GM10847 (cell line): ENCODE results near the gene CHRD.

Experiments used
- POLR2A ChIP-seq: IDR thresholded peaks from 2 replicates; pipeline ENCODE4 v1.6.1; 2011; ENCODE audit not compliant: insufficient read length; ENCODE audit errors: extremely low read depth

Gene CHRD

DNA sequence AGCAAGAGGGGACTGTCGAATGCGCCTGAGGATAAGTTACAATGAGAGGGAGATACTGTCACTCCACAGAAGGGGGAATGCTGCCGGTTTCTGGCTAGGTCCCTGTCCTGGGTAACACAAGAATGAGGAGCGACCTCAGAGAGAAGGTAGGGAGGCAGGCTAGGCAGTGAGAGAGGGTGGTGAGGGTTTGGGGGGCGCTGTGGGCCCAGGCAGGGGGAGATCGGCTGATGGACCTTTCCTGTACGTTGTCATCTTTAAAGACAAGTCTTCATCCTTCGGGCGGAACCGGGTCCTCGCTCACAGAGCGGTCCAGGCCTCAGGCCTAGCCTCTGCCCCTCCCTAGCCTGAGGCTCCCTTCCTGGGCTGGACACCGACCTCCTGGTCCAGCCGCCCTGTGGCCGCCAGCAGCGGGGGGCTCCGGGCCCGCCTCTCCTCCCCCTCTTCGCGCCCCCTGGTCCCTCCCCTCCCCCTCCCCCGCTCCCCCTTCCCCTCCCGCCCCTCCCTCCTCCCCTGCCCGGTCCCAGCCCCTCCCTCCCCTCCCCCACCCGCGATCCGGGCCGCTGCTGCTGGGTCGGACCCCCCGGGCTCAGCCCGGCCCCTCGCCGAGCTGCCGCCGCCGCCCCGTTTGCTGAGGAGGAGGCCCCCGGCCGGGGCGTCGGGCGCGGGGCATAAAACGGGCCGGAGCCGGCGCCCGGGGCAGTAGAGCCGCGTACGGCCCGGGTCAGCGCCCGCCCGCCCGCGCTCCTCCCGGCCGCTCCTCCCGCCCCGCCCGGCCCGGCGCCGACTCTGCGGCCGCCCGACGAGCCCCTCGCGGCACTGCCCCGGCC, at the start of gene CHRD:
Gene CHRD, plus strand, starts transcription at position 697 of the 827 bp plus-strand sequence. CDS start 265 bp downstream, outside the sequence.
- no peak for TF ChIP-seq POLR2A

DNA sequence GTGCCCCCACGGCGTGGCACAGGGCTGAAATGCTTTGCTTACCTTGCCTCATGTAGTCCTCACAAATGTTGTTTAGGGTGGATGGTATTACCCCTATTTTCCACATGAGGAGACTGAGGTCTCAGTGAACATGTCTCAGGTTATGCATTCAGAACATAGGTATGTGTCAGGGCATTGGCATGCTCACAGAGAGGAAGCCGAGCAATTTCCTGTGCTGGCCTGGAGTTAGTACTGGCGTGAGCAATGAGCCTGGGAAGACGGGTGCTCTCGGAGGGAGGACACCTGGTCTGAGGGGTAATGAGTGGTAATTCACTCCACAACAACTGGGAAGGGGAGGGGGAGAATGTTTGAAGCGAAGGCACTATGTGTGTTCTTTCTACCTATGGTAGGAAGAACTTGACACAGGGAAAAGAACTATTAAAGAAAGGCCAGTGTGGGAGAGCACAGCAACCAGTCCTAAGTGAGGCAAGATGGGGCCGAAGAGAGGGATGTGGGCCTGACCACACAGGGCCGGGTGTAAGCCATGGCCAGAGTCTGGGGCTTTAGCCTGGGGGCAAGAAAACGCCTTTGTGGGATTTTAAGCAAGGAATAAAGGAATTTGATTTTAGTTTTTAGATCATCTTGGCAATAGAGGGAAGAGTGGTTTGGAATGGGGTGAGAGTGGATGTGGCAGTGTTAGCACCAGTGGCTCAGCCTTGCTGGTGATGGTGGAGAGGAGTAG, 47.3 kb upstream of the CHRD start:
- TF ChIP-seq POLR2A = no peak

GRCh38 chr3:184333190-184333589, 46.7 kb upstream of the CHRD start:
- TF ChIP-seq POLR2A = no peak

DNA sequence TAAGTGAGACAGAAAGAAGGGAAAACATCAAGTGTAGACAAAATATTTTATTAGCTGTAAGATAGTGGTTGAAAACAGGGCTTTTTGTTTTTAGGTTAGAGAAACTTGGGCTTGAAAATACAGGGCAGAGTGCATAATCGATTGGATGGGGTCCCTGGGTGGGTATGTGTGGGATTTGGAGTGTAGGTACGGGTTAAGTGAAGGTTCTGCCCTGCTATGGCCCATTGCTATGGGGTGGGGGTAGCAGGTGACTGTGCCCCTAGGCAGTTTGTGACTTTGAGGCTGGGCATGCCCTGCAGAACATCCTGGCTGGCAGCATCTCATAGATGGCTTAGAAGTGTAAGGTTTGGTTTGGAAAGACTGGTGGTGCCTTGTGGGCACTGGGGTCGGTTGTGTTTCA, 46.2 kb upstream of the CHRD start:
- TF ChIP-seq POLR2A = no peak

- TF ChIP-seq POLR2A = no peak
Observed at GRCh38 chr3:184334470-184335158, 45.2 kb upstream of the CHRD start.

- TF ChIP-seq POLR2A = no peak
Observed at GRCh38 chr3:184335291-184335660, 44.6 kb upstream of the CHRD start.

GRCh38 chr3:184335661-184336546, 44.0 kb upstream of the CHRD start:
- TF ChIP-seq POLR2A = peak; percentile 19

- TF ChIP-seq POLR2A = no peak
Observed at GRCh38 chr3:184336547-184337398, 43.1 kb upstream of the CHRD start.

DNA sequence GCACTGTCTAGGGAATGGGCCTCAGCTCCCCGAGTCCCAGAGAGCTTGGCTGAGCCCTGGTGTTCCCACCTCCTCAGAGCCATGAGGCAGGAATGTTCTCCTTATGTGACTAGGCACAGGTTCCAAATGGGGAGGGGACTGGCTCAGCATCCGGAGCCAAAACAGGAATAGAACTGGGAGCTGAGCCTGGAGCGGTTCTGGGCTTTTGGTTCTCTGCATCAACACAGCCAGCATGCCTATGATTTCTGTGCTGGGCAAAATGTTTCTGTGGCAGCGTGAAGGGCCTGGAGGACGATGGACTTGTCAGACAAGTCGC, 42.5 kb upstream of the CHRD start, which contains the start of gene FAM131A:
Gene FAM131A, plus strand, starts transcription at position 202 of the 316 bp plus-strand sequence. Its CDS starts 31 bp downstream, at position 233.
- TF ChIP-seq POLR2A = no peak

DNA sequence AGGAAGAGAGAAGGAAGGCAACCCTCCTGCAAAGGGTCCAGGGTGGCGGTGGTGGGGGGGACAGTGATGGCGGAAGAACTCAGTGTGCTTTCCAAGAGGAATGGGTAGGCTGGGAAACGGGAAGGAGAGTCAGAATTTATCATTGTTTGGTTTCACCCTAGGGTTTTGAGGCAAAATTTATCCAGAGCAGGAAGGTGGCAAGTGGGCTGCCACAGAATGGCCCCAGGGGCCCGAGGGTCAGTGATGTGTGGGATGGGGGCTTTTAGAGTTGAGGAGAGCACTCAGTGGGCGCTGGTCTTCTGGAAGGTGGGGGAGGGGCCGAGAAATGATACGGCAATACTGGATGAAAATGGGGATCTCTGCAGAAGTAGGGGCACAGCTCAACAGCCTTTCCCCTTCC, 41.9 kb upstream of the CHRD start:
- no peak for TF ChIP-seq POLR2A

GRCh38 chr3:184338511-184338945, 41.3 kb upstream of the CHRD start:
- TF ChIP-seq POLR2A = no peak

GRCh38 chr3:184339001-184339400, 40.9 kb upstream of the CHRD start:
- no peak for TF ChIP-seq POLR2A

GRCh38 chr3:184341925-184342324, 37.9 kb upstream of the CHRD start:
- TF ChIP-seq POLR2A = no peak
